GM19455 (cell line): ENCODE data around the gene CAMK2A.
"Not testable (repeated sequence)": the region's sequence is repeated elsewhere in the genome, so short reads cannot be mapped to it uniquely, and the experiment has no call there.

ENCODE experiments used
- ATAC-seq: cut with Tn5 transposase; IDR thresholded peaks from one replicate; pipeline ENCODE4 v1.9.1; 2021; ENCODE audit not compliant: unreplicated experiment

Gene CAMK2A

GRCh38 chr5:150255659-150256409 is 33.7 kb downstream of the CAMK2A start:
- no peak for ATAC-seq

- no peak for ATAC-seq
Observed at GRCh38 chr5:150254774-150255173, 34.8 kb downstream of the CAMK2A start.

GRCh38 chr5:150254363-150254762 is 35.2 kb downstream of the CAMK2A start:
- ATAC-seq = no peak

- no peak for ATAC-seq
Observed at GRCh38 chr5:150253416-150254208, 36.0 kb downstream of the CAMK2A start.

- ATAC-seq = no peak
Observed at GRCh38 chr5:150252489-150252888, 37.1 kb downstream of the CAMK2A start.

- no peak for ATAC-seq
Observed at GRCh38 chr5:150251504-150251903, 38.1 kb downstream of the CAMK2A start.

GRCh38 chr5:150249744-150250143 is 39.8 kb downstream of the CAMK2A start:
- ATAC-seq = no peak

GRCh38 chr5:150248946-150249345 is 40.6 kb downstream of the CAMK2A start:
- ATAC-seq = no peak

- ATAC-seq = not testable (repeated sequence)
Observed at GRCh38 chr5:150248493-150248892, 41.1 kb downstream of the CAMK2A start.

GRCh38 chr5:150247726-150248125 is 41.8 kb downstream of the CAMK2A start:
- no peak for ATAC-seq

GRCh38 chr5:150246835-150247234 is 42.7 kb downstream of the CAMK2A start:
- no peak for ATAC-seq

GRCh38 chr5:150246429-150246828 is 43.1 kb downstream of the CAMK2A start:
- ATAC-seq = no peak

GRCh38 chr5:150245808-150246207 is 43.8 kb downstream of the CAMK2A start:
- ATAC-seq = no peak

GRCh38 chr5:150245111-150245789 is 44.3 kb downstream of the CAMK2A start:
- no peak for ATAC-seq

GRCh38 chr5:150244209-150244608 is 45.4 kb downstream of the CAMK2A start:
- no peak for ATAC-seq

GRCh38 chr5:150243590-150243989 is 46.0 kb downstream of the CAMK2A start:
- no peak for ATAC-seq

- no peak for ATAC-seq
Observed at GRCh38 chr5:150242251-150242894, 47.2 kb downstream of the CAMK2A start.

GRCh38 chr5:150241298-150242160 is 48.0 kb downstream of the CAMK2A start:
- no peak for ATAC-seq

GRCh38 chr5:150239794-150240122 is 49.8 kb downstream of the CAMK2A start:
- no peak for ATAC-seq

- no peak for ATAC-seq
Observed at GRCh38 chr5:150239099-150239793, 50.3 kb downstream of the CAMK2A start.
